GM18508 (cell line): ENCODE measurements around the gene PMPCA.
"Not testable (repeated sequence)": the region's sequence is repeated elsewhere in the genome, so short reads cannot be mapped to it uniquely, and the experiment has no call there.

ENCODE experiments used
- ATAC-seq: cut with Tn5 transposase; IDR thresholded peaks from one replicate; pipeline ENCODE4 v1.9.1; 2021; ENCODE audit warnings: moderate number of reproducible peaks; ENCODE audit not compliant: insufficient read depth, unreplicated experiment

PMPCA gene

DNA sequence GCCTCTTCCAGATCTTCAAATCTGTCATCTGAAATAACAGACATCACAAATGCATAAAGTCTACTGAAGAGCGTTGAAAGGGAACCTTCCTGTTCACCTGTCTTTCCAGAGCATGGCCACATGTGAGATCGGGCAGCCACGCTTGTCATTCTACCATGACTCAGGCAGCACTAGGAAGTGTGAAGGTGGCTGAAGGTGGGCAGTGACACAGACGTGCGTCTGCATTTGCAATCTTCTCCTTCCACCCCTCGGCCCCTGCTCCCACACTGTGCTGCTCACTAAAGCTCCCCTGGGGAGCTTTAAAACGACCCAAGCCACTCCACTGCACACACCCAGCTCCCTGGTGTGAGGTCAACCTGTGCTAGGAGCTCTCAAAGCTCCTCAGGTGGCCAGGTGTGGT is 2.5 kb upstream of the PMPCA start:
- no peak for ATAC-seq

DNA sequence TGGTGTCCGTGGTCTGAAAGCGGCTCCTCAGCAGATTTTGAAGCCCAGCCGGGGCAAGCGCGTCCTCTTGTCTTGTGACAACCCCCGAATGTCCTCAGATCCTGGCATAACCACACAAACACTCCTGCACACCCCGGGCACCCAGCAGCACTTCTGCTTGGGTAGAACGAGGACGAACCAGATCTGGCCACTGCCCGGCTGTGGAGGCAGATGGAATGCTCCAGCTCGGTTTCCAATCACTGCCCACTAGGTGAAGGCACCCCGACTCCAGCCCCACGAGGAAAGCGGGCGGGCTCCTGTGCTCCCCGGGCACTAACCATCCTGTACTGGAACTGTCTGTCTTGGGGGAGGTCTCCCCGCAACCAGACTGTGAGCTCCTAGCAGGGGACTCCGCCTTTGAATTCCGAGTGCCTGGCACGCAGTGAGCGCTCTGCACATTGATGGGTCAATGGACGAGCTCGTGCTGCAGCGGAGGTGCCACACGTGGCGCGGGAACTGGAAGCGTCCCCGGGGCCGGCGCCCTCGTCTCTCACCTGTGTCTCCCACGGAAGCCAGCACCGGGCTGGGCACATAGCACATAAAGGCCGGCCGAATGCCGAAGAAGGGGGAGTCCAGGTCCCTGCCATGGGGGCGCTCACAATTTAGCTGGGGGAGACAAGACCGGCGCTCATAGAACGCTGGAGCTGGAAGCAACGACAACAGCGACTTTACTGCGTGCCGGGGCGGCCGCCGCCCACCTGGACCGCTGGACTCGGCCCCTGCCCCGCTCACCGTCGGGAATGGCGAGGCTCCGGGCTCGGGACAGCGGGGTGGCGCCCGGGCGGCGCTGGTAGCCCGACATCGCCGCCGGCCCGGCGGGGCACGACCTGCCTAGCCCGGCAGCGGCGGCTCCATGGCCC is 652 bp upstream of the PMPCA start:
- no peak for ATAC-seq

DNA sequence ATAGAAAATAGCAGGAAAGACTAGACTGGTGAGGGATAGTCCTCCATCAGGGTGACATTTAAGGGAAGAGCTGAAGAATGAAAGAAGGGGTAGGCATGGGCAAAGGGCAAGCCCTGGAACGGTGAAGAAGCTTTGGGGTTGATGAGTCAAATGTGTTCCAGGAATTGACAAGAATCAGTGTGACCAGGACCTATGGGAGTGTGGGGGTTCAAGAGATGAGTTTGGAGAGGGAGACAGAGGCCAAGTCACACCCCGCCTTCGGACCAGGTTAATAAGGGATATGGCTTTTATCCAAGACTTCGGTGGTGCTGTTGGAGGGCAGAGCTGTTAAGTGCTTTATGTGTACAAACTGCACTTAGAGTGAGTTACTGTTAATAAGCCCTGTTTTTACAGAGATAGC is 920 bp downstream of the PMPCA start:
- ATAC-seq: no peak

DNA sequence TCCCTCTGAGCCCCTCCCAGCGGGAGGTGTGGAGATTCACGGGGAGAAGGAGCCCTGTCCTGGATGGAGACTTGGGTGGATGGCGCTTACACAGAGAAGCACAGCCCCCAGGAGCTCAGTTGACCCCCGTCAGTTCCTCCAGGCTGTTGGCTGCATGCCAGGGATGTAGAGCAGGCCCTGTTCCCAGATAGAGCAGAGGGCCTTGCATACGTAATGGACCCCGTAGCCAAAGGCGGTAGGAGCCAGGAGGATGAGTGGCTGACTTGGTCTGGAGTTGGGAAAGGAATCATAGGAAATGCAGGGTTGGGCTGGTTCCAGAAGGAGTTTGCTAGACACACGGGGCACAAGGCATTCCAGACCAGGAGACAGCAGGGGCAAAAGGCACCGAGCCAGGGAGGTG is 2.5 kb downstream of the PMPCA start:
- ATAC-seq: no peak

DNA sequence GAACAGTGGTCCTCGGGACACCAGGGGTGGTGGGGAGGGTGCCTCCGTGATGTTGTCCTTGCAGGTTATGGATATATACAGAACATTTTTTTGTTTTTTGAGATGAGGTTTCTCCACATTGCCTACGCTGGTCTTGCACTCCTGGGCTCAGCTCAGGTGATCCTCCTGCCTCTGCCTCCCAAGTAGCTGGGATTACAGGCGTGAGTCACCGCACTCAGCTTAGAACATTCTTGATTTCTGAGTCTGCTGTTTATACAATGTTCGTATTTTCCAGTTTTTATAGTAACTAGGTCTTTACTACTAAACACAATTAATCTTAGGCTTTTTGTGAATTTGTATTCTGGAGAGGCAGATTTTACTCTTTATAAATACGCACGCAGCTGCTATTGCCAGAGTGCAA is 6.0 kb downstream of the PMPCA start:
- ATAC-seq: no peak

DNA sequence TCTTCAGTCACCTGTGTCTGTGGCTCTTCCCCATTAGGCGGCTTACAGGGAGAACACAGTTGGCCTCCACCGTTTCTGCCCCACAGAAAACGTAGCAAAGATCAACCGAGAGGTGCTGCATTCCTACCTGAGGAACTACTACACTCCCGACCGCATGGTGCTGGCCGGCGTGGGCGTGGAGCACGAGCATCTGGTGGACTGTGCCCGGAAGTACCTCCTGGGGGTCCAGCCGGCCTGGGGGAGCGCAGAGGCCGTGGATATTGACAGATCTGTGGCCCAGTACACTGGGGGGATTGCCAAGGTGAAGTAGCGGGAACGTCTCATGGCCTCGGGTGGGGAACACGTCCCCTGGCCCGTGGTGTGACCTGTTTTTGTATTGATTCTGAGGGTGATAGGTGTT is 6.5 kb downstream of the PMPCA start:
- ATAC-seq: no peak

DNA sequence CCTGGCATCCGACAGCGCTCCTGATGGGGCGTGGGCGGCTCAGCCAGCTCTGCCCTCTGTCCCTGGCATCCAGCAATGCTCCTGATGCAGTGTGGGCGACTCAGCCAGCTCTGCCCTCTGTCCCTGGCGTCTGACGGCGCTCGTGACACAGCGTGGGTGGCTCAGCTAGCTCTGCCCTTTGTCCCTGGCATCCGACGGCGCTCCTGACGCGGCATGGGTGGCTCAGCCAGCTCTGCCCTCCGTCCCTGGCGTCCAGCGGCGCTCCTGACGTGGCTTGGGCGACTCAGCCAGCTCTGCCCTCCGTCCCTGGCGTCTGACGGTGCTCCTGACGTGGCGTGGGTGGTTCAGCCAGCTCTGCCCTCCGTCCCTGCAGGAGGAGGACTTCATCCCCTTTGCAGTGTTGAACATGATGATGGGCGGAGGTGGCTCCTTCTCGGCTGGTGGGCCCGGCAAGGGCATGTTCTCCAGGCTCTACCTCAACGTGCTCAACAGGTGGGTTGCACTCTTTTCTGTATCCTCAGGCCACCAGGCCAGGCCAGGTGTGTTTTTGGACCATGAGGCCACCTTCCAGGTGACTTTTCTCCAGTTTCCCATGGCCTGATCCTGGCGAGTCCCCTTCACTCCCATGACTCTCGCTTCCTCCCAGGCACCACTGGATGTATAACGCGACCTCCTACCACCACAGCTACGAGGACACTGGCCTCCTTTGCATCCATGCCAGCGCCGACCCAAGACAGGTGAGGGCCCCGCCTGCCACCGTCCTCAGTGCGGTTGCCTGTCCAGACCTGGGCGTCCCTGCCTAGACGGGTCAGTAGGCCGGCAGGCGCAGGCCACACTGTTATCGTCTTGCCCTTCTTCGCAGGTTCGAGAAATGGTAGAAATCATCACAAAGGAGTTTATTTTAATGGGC is 8.0 kb downstream of the PMPCA start:
- ATAC-seq: no peak

DNA sequence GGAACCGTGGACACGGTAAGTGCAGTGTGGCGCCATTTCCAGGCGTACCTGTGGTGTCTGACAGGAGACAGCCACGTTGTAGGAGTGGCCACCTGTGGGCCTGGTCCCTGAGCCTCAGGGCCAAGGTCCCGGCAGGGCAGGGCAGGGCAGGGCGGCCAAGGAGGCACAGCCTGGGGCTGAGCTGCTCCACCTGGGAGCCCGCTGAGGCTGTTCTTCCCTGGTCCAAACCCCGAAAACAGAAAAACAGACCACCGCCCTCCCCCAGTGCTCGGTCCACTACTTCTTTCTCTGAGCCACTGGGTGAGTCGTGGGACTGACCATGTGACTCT is 8.6 kb downstream of the PMPCA start:
- no peak for ATAC-seq

DNA sequence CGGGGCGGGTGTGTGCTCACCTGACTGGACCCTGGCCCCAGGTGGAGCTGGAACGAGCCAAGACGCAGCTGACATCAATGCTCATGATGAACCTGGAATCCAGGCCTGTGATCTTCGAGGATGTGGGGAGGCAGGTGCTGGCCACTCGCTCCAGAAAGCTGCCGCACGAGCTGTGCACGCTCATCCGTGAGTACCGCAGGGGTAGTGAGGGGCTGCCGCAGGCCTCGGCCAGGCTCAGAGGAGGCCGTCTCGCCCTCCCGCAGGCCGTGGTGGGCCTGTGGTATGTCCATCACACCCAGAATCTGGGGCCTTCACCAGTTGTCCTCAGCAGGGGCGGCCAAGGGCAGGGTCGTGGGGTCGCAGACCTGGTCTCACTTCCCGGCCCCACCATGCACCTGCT is 11.3 kb downstream of the PMPCA start:
- no peak for ATAC-seq

DNA sequence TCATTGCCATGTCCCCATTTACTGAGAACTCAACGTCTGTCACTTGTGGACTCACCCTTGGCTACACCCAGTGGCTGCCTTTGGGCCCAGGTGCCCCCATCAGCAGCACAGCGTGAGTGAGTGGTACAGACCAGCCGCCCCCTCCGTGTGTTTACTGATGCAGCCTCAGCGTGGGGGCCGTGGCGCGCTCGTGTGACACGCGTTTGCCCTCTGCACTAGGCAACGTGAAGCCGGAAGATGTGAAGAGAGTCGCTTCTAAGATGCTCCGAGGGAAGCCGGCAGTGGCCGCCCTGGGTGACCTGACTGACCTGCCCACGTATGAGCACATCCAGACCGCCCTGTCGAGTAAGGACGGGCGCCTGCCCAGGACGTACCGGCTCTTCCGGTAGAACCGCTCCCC is 12.4 kb downstream of the PMPCA start:
- no peak for ATAC-seq

DNA sequence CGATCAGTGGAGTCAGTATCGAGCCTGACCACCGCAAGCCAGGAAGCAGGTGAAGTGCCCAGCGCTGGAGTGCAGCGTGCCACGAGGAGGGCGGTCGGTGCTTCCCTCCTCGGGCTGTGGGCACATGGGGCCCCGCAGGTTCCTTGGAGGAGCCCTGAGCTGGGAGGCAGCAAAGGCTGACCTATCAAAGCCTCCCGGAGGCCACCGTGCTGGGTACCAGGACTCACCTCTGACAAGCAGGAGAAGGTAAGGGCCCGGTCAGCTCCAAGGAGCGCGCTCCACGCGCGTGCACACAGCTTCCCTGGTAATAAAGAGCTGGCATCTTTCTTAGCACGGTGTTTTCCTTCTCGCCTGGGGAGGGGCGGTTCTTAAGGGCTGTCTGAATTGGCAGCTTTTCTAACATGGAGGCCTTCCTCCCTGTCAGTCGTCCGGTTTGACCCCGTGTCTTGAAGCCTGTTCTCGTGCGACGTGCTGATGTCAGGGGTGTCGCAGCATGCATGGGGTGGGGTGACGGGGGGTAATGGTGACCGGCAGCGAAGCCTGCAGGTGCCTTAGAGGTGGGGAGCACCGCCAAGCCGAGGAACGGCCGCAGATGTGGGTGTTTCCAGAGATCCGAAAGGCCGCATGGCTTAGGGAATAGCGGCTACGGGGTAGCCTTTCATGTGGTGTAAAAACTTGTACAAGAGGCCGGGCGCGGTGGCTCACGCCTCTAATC is 13.1 kb downstream of the PMPCA start:
- no peak for ATAC-seq

DNA sequence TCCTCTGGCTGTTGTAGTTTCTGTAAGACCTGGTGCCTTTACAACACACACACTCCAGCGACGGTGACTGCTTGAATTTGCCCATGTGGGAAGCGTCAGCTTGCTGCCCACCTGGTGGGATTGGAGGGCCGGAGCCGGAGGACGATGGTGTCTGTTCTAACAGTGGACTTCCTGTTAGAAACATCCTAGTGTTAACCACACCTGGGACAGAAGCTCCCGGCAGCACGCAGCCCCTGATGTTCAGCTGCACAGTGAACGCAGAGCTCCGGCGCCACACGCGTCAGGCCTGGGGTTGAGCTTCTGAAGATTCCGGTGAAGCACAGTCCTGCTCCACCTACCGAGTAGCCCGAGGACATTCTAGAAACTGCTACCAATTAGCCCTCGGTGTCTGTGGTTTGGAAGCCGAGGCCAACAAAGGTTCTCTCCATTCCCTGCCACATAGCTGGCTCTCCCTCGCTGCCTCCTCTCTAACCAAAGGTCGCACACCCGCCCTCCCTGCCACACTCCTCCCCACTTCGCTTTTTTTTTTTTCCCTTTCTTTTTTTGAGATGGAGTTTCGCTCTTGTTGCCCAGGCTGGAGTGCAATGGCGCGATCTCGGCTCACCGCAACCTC is 14.4 kb downstream of the PMPCA start:
- no peak for ATAC-seq

DNA sequence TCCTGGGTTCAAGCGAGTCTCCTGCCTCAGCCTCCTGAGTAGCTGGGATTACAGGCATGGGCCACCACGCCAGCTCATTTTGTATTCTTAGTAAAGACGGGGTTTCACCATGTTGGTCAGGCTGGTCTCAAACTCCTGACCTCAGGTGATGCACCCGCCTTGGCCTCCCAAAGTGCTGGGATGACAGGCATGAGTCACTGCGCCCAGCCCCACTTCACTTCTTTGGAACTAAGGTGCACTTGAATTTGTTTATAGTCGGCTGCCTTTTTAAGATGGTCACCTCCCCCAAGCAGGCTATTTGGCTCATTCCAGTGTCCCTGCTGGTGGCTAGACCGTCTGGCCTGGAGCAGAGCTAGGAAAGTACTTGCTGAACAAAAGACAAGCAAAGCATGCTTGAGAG is 14.9 kb downstream of the PMPCA start:
- ATAC-seq: not testable (repeated sequence)

DNA sequence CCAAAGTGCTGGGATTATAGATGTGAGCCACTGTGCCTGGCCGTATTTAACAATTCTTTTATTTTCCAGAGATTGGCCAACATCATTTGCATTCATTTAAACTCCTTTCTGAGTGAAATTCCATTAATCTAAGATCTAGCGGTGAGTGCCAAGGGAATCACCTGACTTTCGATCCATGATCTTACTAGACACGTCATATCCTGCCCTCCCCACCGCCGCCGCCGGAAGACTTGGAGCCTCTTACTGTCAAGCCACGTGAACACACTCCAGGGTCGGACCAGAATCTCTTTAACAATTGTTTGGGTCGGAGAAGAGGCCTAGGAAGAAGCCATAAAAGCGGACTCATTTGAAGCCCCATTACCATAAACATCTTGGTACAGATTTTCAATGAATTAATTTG is 16.3 kb downstream of the PMPCA start:
- ATAC-seq: no peak

DNA sequence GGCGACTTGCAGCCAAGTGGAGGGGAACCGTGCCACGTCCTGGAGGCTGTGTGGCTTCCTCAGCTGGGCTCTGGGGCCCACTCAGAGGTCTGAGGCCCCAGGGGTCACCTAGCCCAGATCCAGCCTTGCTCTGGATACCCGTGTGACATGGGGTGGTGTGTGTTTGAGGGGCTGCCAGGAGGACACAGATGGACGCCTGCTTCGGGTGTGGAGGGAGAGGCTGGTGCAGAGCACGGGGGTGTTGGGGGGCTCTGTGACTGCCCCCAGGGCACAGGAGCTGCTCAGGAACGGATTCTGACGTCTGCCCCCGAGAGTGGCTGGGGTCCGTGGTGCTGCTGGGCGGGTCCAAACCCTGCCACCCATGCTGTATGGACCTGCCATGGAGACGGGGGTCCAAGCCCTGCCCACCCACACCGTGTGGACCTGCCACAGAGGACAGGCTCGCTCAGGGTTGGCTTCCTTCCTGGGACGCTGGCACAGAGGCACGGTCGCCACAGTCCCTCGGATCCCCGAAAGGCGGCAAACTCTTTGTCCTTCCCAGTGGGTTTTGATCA is 18.7 kb downstream of the PMPCA start:
- ATAC-seq: no peak

DNA sequence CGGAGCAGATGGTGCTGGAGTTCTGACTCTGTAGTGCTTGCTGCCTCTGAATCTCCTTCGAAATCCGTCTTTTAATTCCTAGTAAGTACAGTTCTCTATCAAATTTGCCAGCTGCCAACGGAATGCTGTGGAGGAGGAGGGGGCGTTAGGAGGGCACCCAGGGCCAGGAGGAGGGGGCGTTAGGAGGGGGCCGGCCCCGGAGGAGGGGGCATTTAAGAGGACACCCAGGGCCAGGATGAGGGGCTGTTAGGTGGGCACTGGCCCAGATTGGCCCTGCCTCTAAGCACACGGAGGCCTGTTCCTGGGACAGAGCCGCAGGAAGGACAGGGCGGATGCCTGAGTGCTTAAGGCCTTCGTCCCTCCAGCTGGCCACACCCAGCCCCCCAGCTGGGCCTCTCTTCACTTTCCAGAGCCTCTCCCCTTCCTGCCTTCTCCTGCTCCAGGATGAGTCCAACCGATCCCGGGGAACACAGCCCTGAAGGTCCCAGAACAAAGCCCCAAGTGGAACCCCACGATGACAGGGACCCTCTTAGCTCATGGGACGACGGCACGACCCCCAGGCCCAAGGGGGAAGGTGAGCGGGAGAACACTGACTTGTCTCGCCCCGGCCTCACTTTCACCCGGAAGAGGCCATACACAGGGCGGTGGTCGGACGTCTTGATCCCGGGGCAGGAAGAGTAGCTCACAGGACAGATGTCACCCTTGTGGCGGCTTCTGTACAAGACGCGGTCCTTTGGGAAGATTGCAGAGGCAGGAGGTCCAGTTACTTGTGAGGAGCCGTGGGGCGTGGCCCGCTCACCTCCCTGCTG is 19.4 kb downstream of the PMPCA start:
- ATAC-seq: no peak

DNA sequence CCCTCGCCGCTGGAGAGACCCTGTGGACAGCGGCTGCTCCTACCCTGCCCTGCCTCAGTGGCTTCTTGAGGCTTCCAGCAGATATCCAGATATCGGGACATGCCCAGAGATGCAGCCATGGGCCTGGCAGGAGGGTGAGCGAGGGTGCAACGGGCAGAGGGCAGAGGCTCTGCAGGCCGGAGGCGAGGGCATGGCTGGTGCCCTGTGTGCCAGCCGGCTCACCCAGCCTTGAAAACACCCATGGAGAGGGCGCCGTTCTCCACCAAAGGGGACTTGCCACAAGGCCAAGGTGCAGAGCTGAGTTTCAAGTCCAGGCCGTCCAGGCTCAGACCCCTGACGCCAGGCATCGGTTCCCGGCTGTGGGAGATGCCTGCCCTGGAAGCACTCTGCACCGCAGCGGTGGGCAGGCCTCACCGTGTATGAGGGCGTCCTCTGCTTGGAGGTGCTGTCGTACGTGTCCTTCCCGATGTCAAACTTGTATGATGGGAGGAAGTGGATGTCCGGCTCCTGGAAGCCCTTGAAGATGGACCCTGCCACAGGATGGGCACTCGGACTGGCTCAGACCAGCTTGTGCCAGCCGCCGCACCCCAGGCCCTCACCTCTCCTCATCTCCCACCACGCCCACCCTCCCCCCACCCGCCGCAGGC is 20.3 kb downstream of the PMPCA start:
- no peak for ATAC-seq

DNA sequence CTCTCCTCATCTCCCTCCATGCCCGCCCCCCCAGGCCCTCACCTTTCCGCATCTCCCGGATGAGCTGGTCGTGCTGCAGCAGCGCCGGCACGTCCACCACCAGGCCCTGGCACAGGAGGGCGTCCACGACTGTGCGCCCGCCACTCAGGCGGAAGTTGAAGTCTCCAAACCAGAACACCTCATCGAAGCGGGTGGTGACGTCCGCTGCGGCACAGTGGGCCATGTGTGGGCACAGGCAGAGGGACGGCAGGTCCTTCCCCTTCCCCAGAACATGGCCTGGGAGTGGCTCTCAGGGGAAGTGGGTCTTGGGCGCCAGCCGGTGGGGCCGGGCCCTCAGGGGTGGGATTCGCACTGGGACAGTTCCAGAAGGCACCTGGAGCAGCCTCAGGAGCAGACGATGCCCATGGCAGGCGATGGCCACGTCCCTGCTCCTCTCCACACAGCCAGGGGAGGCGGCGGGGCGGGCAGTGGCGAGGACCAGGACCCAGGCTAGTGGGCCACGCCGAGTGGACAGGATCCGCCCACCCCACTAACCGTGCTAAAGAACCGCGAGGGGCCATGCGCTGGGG is 21.4 kb downstream of the PMPCA start:
- ATAC-seq: no peak

DNA sequence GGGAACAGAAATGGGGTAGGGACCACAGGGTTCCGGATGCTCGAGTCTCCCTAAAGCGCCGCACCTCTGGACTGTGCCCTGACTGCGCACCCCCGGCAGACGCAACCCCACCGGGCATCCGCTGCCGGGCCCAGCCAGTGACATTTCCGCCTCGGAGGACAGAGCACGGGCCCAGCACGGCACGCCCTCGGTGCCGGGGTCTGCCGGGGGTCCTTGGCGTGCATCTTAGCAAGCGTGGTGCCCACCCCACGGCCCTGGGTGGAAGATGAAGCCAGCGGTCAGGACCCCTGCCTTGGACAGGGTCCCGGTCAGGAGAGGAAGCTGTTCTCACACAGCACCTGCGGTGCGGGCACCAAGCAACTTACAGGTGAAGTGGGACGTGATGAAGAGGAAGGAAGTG is 22.1 kb downstream of the PMPCA start:
- ATAC-seq: no peak
